ENCODE data around the gene TAX1BP3.

DNA sequence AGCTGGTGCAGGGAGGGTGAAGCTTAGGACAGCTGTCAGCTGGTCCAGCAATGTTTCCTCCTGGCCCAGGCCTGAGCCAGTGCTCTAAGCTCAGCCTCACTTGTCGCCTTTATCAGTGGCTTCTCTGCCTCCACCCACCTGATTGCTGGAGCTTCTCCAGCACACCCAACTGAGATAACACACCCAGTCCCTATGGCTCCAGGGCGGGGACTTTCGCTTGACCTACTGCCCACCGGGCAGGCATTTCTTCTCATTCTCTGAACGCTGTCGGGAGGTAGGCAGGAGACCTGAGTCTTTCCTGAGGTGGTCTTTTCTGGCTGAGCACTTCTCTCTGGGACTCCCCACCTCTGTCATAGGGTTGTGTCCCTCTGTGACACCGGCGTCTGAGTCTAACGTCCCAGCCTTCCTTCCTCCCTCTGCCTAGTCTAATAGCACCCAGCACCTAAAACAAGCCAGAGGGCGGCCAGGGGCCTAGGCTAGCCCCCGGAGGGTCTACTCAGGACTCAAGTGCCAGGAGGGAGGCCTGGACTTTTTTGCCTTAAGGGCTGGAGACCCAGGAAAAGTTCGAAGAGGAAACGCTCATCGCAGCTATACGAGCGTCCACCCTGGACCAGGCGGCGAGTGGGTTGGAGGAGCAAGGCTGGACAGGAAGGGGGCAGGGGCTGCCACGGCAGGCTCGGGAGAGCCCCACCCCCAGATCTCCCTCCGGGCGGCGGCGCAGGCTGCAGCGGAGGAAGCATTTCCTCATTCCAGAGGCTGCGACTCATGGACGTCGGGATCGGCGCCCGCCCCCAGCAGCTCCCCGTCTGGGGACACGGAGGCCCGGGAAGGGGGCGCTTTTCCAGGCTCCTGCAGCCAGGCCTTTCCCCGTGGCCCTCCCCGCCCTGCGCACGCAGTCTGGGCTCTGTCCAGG is 756 bp downstream of the TAX1BP3 start:
- TF ChIP-seq, protein P1, sequence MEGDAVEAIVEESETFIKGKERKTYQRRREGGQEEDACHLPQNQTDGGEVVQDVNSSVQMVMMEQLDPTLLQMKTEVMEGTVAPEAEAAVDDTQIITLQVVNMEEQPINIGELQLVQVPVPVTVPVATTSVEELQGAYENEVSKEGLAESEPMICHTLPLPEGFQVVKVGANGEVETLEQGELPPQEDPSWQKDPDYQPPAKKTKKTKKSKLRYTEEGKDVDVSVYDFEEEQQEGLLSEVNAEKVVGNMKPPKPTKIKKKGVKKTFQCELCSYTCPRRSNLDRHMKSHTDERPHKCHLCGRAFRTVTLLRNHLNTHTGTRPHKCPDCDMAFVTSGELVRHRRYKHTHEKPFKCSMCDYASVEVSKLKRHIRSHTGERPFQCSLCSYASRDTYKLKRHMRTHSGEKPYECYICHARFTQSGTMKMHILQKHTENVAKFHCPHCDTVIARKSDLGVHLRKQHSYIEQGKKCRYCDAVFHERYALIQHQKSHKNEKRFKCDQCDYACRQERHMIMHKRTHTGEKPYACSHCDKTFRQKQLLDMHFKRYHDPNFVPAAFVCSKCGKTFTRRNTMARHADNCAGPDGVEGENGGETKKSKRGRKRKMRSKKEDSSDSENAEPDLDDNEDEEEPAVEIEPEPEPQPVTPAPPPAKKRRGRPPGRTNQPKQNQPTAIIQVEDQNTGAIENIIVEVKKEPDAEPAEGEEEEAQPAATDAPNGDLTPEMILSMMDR (conservative IDR thresholded peaks at IDR 0.05; ENCODE audit: low read depth in 2 of 2): peak in 1 of 2 experiments; percentile 0; a peak in 1 of 4 replicates
- TF ChIP-seq JUNB (IDR thresholded peaks at IDR 0.05; ENCODE audit: unreplicated experiment): no peak
- no peak for TF ChIP-seq POLR2AphosphoS5 (IDR thresholded peaks at IDR 0.05; ENCODE audit: low read depth)
- TF ChIP-seq EZH2 (IDR thresholded peaks at IDR 0.05; ENCODE audit: low read depth, unreplicated experiment): no peak
- TF ChIP-seq, protein P2, sequence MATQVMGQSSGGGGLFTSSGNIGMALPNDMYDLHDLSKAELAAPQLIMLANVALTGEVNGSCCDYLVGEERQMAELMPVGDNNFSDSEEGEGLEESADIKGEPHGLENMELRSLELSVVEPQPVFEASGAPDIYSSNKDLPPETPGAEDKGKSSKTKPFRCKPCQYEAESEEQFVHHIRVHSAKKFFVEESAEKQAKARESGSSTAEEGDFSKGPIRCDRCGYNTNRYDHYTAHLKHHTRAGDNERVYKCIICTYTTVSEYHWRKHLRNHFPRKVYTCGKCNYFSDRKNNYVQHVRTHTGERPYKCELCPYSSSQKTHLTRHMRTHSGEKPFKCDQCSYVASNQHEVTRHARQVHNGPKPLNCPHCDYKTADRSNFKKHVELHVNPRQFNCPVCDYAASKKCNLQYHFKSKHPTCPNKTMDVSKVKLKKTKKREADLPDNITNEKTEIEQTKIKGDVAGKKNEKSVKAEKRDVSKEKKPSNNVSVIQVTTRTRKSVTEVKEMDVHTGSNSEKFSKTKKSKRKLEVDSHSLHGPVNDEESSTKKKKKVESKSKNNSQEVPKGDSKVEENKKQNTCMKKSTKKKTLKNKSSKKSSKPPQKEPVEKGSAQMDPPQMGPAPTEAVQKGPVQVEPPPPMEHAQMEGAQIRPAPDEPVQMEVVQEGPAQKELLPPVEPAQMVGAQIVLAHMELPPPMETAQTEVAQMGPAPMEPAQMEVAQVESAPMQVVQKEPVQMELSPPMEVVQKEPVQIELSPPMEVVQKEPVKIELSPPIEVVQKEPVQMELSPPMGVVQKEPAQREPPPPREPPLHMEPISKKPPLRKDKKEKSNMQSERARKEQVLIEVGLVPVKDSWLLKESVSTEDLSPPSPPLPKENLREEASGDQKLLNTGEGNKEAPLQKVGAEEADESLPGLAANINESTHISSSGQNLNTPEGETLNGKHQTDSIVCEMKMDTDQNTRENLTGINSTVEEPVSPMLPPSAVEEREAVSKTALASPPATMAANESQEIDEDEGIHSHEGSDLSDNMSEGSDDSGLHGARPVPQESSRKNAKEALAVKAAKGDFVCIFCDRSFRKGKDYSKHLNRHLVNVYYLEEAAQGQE (IDR thresholded peaks at IDR 0.05; ENCODE audit: unreplicated experiment): no peak

Data from GM23338 (cell line).